ENCODE data around the gene WDFY4.

Gene WDFY4

GRCh38 chr10:48901319-48901718 lies 216.6 kb downstream of the WDFY4 start:
- ChIA-PET POLR2A (no interaction called here), CTCF (no interaction called here)
- TF ChIP-seq BHLHE40 (IDR thresholded peaks at IDR 0.05; ENCODE audit: borderline replicate concordance) (no peak), CTBP1 (IDR thresholded peaks at IDR 0.05; ENCODE audit: borderline replicate concordance) (no peak), ARNT (IDR thresholded peaks at IDR 0.05) (no peak), ZNF384 (IDR thresholded peaks at IDR 0.05) (no peak), SUZ12 (IDR thresholded peaks at IDR 0.05) (no peak), FOXM1 (IDR thresholded peaks at IDR 0.05; ENCODE audit: borderline replicate concordance) (no peak), LEF1 (IDR thresholded peaks at IDR 0.05; ENCODE audit: borderline replicate concordance) (no peak), L3MBTL2 (conservative IDR thresholded peaks at IDR 0.05) (no peak), NFRKB (IDR thresholded peaks at IDR 0.05) (no peak), ELF4 (IDR thresholded peaks at IDR 0.05) (no peak), HDGF (IDR thresholded peaks at IDR 0.05; ENCODE audit: borderline replicate concordance) (no peak), FOXA1 (IDR thresholded peaks at IDR 0.05) (no peak), SP1 (IDR thresholded peaks at IDR 0.05) (no peak), FOXK2 (IDR thresholded peaks at IDR 0.05) (no peak), PKNOX1 (IDR thresholded peaks at IDR 0.05) (no peak), TARDBP (IDR thresholded peaks at IDR 0.05) (no peak)
- no peak for DNase-seq (ENCODE audit: extremely low spot score)

GRCh38 chr10:48902096-48902495 lies 217.4 kb downstream of the WDFY4 start:
- ChIA-PET POLR2A (no interaction called here), CTCF (no interaction called here)
- no peak for DNase-seq (ENCODE audit: extremely low spot score)
- TF ChIP-seq FOXM1 (IDR thresholded peaks at IDR 0.05; ENCODE audit: borderline replicate concordance) (no peak), CTBP1 (IDR thresholded peaks at IDR 0.05; ENCODE audit: borderline replicate concordance) (no peak), FOXK2 (IDR thresholded peaks at IDR 0.05) (no peak), FOXA1 (IDR thresholded peaks at IDR 0.05) (no peak), ZNF384 (IDR thresholded peaks at IDR 0.05) (no peak), HDGF (IDR thresholded peaks at IDR 0.05; ENCODE audit: borderline replicate concordance) (no peak), LEF1 (IDR thresholded peaks at IDR 0.05; ENCODE audit: borderline replicate concordance) (no peak), ARNT (IDR thresholded peaks at IDR 0.05) (no peak), ELF4 (IDR thresholded peaks at IDR 0.05) (no peak), SUZ12 (IDR thresholded peaks at IDR 0.05) (no peak), BHLHE40 (IDR thresholded peaks at IDR 0.05; ENCODE audit: borderline replicate concordance) (no peak), L3MBTL2 (conservative IDR thresholded peaks at IDR 0.05) (no peak), SP1 (IDR thresholded peaks at IDR 0.05) (no peak), TARDBP (IDR thresholded peaks at IDR 0.05) (no peak)

GRCh38 chr10:48903151-48903550 lies 218.5 kb downstream of the WDFY4 start:
- no peak for DNase-seq (ENCODE audit: extremely low spot score)
- CTCF ChIA-PET: interaction anchor here (0.6 kb wide), 1 partner anchor 14 kb away, joined by 3 read pairs; no protein-coding TSS in a partner anchor
- POLR2A ChIA-PET: no interaction called here
- TF ChIP-seq FOXM1 (IDR thresholded peaks at IDR 0.05; ENCODE audit: borderline replicate concordance): no peak
- TF ChIP-seq NFRKB (IDR thresholded peaks at IDR 0.05): no peak
- TF ChIP-seq SP1 (IDR thresholded peaks at IDR 0.05): no peak
- no peak for TF ChIP-seq L3MBTL2 (conservative IDR thresholded peaks at IDR 0.05)

GRCh38 chr10:48904861-48905260 lies 220.2 kb downstream of the WDFY4 start:
- POLR2A ChIA-PET: no interaction called here
- TF ChIP-seq TARDBP (IDR thresholded peaks at IDR 0.05): no peak
- no peak for TF ChIP-seq NFRKB (IDR thresholded peaks at IDR 0.05)
- no peak for TF ChIP-seq FOXA1 (IDR thresholded peaks at IDR 0.05)
- no peak for TF ChIP-seq ZNF384 (IDR thresholded peaks at IDR 0.05)
- TF ChIP-seq FOXM1 (IDR thresholded peaks at IDR 0.05; ENCODE audit: borderline replicate concordance): no peak
- no peak for TF ChIP-seq L3MBTL2 (conservative IDR thresholded peaks at IDR 0.05)
- no peak for TF ChIP-seq FOXK2 (IDR thresholded peaks at IDR 0.05)
- TF ChIP-seq SUZ12 (IDR thresholded peaks at IDR 0.05): no peak
- TF ChIP-seq CTBP1 (IDR thresholded peaks at IDR 0.05; ENCODE audit: borderline replicate concordance): no peak
- no peak for TF ChIP-seq HDGF (IDR thresholded peaks at IDR 0.05; ENCODE audit: borderline replicate concordance)
- TF ChIP-seq LEF1 (IDR thresholded peaks at IDR 0.05; ENCODE audit: borderline replicate concordance): no peak
- no peak for TF ChIP-seq PKNOX1 (IDR thresholded peaks at IDR 0.05)
- TF ChIP-seq ARNT (IDR thresholded peaks at IDR 0.05): no peak
- no peak for TF ChIP-seq SP1 (IDR thresholded peaks at IDR 0.05)
- TF ChIP-seq ELF4 (IDR thresholded peaks at IDR 0.05): no peak
- TF ChIP-seq BHLHE40 (IDR thresholded peaks at IDR 0.05; ENCODE audit: borderline replicate concordance): no peak
- CTCF ChIA-PET: no interaction called here
- no peak for DNase-seq (ENCODE audit: extremely low spot score)

- POLR2A ChIA-PET: no interaction called here
- TF ChIP-seq FOXA1 (IDR thresholded peaks at IDR 0.05) (no peak), HDGF (IDR thresholded peaks at IDR 0.05; ENCODE audit: borderline replicate concordance) (no peak), ZNF384 (IDR thresholded peaks at IDR 0.05) (no peak), FOXM1 (IDR thresholded peaks at IDR 0.05; ENCODE audit: borderline replicate concordance) (no peak), PKNOX1 (IDR thresholded peaks at IDR 0.05) (no peak), BHLHE40 (IDR thresholded peaks at IDR 0.05; ENCODE audit: borderline replicate concordance) (no peak), CTBP1 (IDR thresholded peaks at IDR 0.05; ENCODE audit: borderline replicate concordance) (no peak), NFRKB (IDR thresholded peaks at IDR 0.05) (no peak), ELF4 (IDR thresholded peaks at IDR 0.05) (no peak), SP1 (IDR thresholded peaks at IDR 0.05) (no peak), LEF1 (IDR thresholded peaks at IDR 0.05; ENCODE audit: borderline replicate concordance) (no peak)
- DNase-seq (ENCODE audit: extremely low spot score): no peak
- CTCF ChIA-PET: no interaction called here
Measured at GRCh38 chr10:48905311-48905710, 220.6 kb downstream of the WDFY4 start.

- DNase-seq (ENCODE audit: extremely low spot score): no peak
- no peak for TF ChIP-seq FOXK2 (IDR thresholded peaks at IDR 0.05)
- TF ChIP-seq ARNT (IDR thresholded peaks at IDR 0.05): no peak
- TF ChIP-seq PKNOX1 (IDR thresholded peaks at IDR 0.05): no peak
- no peak for TF ChIP-seq ZNF384 (IDR thresholded peaks at IDR 0.05)
- POLR2A ChIA-PET: no interaction called here
- CTCF ChIA-PET: no interaction called here
Measured at GRCh38 chr10:48906841-48907240, 222.2 kb downstream of the WDFY4 start.

Data from HEK293T (cell line).